Panc1 (cell line): ENCODE measurements around the gene SLC5A8.

Experiments
- CTCF ChIP-seq: fragments of 450-650 bp; IDR thresholded peaks from 2 replicates; pipeline ENCODE4 v1.5.1; 2017; ENCODE audit warnings: mild to moderate bottlenecking
- POLR2AphosphoS5 ChIP-seq: IDR thresholded peaks from 2 replicates; pipeline ENCODE4 v1.6.1; 2012; ENCODE audit warnings: mild to moderate bottlenecking, low read depth, low read length, moderate library complexity
- REST ChIP-seq, 2 experiments: IDR thresholded peaks; 2 replicates each; pipeline ENCODE4 v1.6.1; 2011 to 2012; ENCODE audit warnings: low read depth in 2 of 2, control low read depth in 1 of 2, low read length in 1 of 2, mild to moderate bottlenecking in 1 of 2, moderate library complexity in 1 of 2; ENCODE audit not compliant: insufficient read depth in 1 of 2
- SIN3A ChIP-seq: IDR thresholded peaks from 2 replicates; pipeline ENCODE4 v1.6.1; 2012; ENCODE audit warnings: low read depth, mild to moderate bottlenecking, low read length, moderate library complexity, borderline replicate concordance; ENCODE audit not compliant: insufficient read depth
- TCF7L2 ChIP-seq: IDR thresholded peaks from 2 replicates; pipeline ENCODE4 v1.6.1; 2011; ENCODE audit warnings: mild to moderate bottlenecking, low read depth, low read length, inconsistent platforms

- TF ChIP-seq CTCF, result no peak
- no peak for TF ChIP-seq POLR2AphosphoS5
- TF ChIP-seq TCF7L2, result no peak
- no peak for TF ChIP-seq REST (IDR thresholded peaks at IDR 0.05; ENCODE audit: insufficient read depth in 1 of 2, low read depth in 2 of 2, low read length in 1 of 2)
- no peak for TF ChIP-seq SIN3A
Measured at GRCh38 chr12:101256266-101256665, 46.2 kb upstream of the SLC5A8 start.
